Lower lobe of right lung (tissue), 2 donors: ENCODE data around the gene CLCN7. TPM values are rescaled to one million over a fixed set of nuclear protein-coding genes. Genes with fewer than 3 reads are reported as not detected.

Experiments used
- ATAC-seq, 2 donors: fragments of 200-7000 bp; cut with Tn5 transposase; one replicate each; pipeline ENCODE4 v1.9.1; 2020 to 2022; ENCODE audit warnings: mild to moderate bottlenecking in 2 of 2, moderate library complexity in 2 of 2
- DNase-seq: peaks from one replicate; pipeline ENCODE4 v3.0.0-alpha.2; 2020
- H3K27ac ChIP-seq: fragments of 200-600 bp; one replicate; pipeline ENCODE4 v1.8.0; 2022
- H3K27me3 ChIP-seq: fragments of 200-600 bp; one replicate; pipeline ENCODE4 v1.8.0; 2022; ENCODE audit warnings: low read depth
- H3K36me3 ChIP-seq: fragments of 200-600 bp; one replicate; pipeline ENCODE4 v1.8.0; 2022; ENCODE audit warnings: mild to moderate bottlenecking
- H3K4me1 ChIP-seq: fragments of 200-600 bp; one replicate; pipeline ENCODE4 v1.8.0; 2022
- H3K4me3 ChIP-seq: fragments of 200-600 bp; one replicate; pipeline ENCODE4 v1.8.0; 2022; ENCODE audit warnings: mild to moderate bottlenecking
- H3K9me3 ChIP-seq: fragments of 200-600 bp; one replicate; pipeline ENCODE4 v1.8.0; 2022
- CTCF ChIP-seq: fragments of 200-600 bp; IDR thresholded peaks from one replicate; pipeline ENCODE4 v1.8.0; 2022; ENCODE audit warnings: antibody characterized with exemption, mild to moderate bottlenecking
- intact Hi-C: fragments of 100-400 bp; cut with DNase I; formaldehyde crosslinking; loops from one replicate; pipeline ENCODE4 v1.11.0; 2022
- total RNA-seq: library from RNA; stranded (reverse); fragmentation: NEBNext Ultra II Directional; extraction: Animal tissue kit (Norgen Biotek cat#: 25700); gene quantifications from one replicate; pipeline ENCODE4 v1.2.1, GENCODE V29; 2021
- donor health status: DM: no; HTN: yes; CAD: no; lungs with severe emphysema.

CLCN7 gene
- total RNA-seq, 1 donor from 2014 or later, result 146 TPM

GRCh38 chr16:1495889-1496262 is 21.0 kb upstream of the CLCN7 start:
- peaks cover 58% of the 10 kb centered on the region for H3K36me3 ChIP-seq
- peaks cover 21% of the 10 kb centered on the region for H3K4me1 ChIP-seq
- no peak overlapping the region for H3K4me3 ChIP-seq
- H3K9me3 ChIP-seq, result no peaks in the 10 kb centered on the region
- peak; percentile 37 for DNase-seq
- no peak overlapping the region for H3K27ac ChIP-seq
- no peak for ATAC-seq
- no peak for TF ChIP-seq CTCF
- intact Hi-C loops, result no loop called here
- H3K27me3 ChIP-seq, result no peaks in the 10 kb centered on the region

GRCh38 chr16:1495211-1495888 is 20.5 kb upstream of the CLCN7 start:
- DNase-seq (peak; percentile 45), ATAC-seq (no peak)
- H3K27ac ChIP-seq, result no peak overlapping the region

GRCh38 chr16:1494711-1495110 is 19.9 kb upstream of the CLCN7 start:
- intact Hi-C loops, result no loop called here
- peak; percentile 37 for DNase-seq
- H3K4me3 ChIP-seq, result peak overlapping the region; percentile 86

More at GRCh38 chr16:1495211-1495888, 20.5 kb upstream of the CLCN7 start:
- TF ChIP-seq CTCF, result no peak
- Histone ChIP-seq H3K36me3 (peaks cover 53% of the 10 kb centered on the region), H3K9me3 (no peaks in the 10 kb centered on the region), H3K4me1 (peaks cover 21% of the 10 kb centered on the region), H3K4me3 (no peak overlapping the region), H3K27me3 (no peaks in the 10 kb centered on the region)
- intact Hi-C loops, result no loop called here

GRCh38 chr16:1494129-1494640 is 19.4 kb upstream of the CLCN7 start:
- ATAC-seq, result peak in 1 of 2 donors; percentile 21
- Histone ChIP-seq H3K36me3 (peaks cover 41% of the 10 kb centered on the region), H3K27me3 (no peaks in the 10 kb centered on the region), H3K4me1 (peaks cover 21% of the 10 kb centered on the region), H3K9me3 (no peaks in the 10 kb centered on the region), H3K4me3 (peak overlapping the region; percentile 86), H3K27ac (no peak overlapping the region)
- peak; percentile 58 for DNase-seq
- TF ChIP-seq CTCF, result peak; percentile 59
- intact Hi-C loops, result no loop called here

More at GRCh38 chr16:1494711-1495110, 19.9 kb upstream of the CLCN7 start:
- TF ChIP-seq CTCF, result no peak
- Histone ChIP-seq H3K27me3 (no peaks in the 10 kb centered on the region), H3K27ac (no peak overlapping the region), H3K4me1 (peaks cover 21% of the 10 kb centered on the region), H3K36me3 (peaks cover 47% of the 10 kb centered on the region), H3K9me3 (no peaks in the 10 kb centered on the region)
- no peak for ATAC-seq

GRCh38 chr16:1493746-1494094 is 18.9 kb upstream of the CLCN7 start:
- no peaks in the 10 kb centered on the region for H3K9me3 ChIP-seq
- H3K27me3 ChIP-seq, result no peaks in the 10 kb centered on the region
- H3K27ac ChIP-seq, result peak overlapping the region; percentile 84
- intact Hi-C loops, result no loop called here
- DNase-seq (no peak), ATAC-seq (peak; percentile 31 to 40)
- peak overlapping the region; percentile 86 for H3K4me3 ChIP-seq
- TF ChIP-seq CTCF, result no peak
- H3K36me3 ChIP-seq, result peaks cover 37% of the 10 kb centered on the region
- peaks cover 21% of the 10 kb centered on the region for H3K4me1 ChIP-seq
